SU-DHL-6 (cell line): ENCODE measurements around the gene TRAPPC10.
"Not testable (repeated sequence)": the region's sequence is repeated elsewhere in the genome, so short reads cannot be mapped to it uniquely, and the experiment has no call there.

ENCODE experiments used
- EZH2phosphoT487 ChIP-seq: fragments of 200-600 bp; sonication (generic), shearing (Covaris generic); conservative IDR thresholded peaks from 2 replicates; pipeline ENCODE4 v1.6.1; 2018; ENCODE audit warnings: mild to moderate bottlenecking, antibody characterized with exemption, low read length, moderate library complexity, mixed read lengths
- TF ChIP-seq, protein P1 (sequence below): fragments of 200-600 bp; sonication (generic); IDR thresholded peaks from one replicate; pipeline ENCODE4 v1.5.1; 2017; ENCODE audit warnings: antibody characterized with exemption, mild to moderate bottlenecking, low read length, moderate library complexity; ENCODE audit not compliant: insufficient read depth, poor library complexity, severe bottlenecking

DNA sequence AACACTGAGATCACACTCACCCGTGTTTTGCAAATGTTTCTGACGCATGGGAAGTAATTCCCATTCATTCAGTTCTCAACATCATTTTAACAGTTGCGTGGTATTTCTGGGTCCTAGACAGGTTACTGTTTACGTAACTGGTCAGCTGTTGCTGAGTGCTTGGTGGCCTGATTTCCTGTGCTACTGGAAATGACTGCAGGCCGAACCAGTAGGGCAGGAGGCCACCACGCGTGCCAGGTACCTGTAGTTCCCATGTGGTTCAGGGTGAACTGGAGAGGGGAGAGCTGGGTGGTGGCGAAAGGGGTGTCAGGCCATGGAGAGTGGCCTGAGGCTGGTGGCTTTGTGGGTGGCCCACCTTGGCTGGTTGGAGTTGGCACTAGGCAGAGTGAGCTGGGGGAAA is 122.6 kb downstream of the TRAPPC10 start:
- not testable (repeated sequence) for TF ChIP-seq EZH2phosphoT487
- TF ChIP-seq, protein P1, sequence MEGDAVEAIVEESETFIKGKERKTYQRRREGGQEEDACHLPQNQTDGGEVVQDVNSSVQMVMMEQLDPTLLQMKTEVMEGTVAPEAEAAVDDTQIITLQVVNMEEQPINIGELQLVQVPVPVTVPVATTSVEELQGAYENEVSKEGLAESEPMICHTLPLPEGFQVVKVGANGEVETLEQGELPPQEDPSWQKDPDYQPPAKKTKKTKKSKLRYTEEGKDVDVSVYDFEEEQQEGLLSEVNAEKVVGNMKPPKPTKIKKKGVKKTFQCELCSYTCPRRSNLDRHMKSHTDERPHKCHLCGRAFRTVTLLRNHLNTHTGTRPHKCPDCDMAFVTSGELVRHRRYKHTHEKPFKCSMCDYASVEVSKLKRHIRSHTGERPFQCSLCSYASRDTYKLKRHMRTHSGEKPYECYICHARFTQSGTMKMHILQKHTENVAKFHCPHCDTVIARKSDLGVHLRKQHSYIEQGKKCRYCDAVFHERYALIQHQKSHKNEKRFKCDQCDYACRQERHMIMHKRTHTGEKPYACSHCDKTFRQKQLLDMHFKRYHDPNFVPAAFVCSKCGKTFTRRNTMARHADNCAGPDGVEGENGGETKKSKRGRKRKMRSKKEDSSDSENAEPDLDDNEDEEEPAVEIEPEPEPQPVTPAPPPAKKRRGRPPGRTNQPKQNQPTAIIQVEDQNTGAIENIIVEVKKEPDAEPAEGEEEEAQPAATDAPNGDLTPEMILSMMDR = not testable (repeated sequence)
